Activated naive CD8-positive, alpha-beta T cell treated with anti-CD3 and anti-CD28 coated beads for 36 hours (primary cell): ENCODE data around the gene ARHGAP27. TPM values are rescaled to one million over a fixed set of nuclear protein-coding genes. Genes with fewer than 3 reads are reported as not detected.
"Not testable (repeated sequence)": the region's sequence is repeated elsewhere in the genome, so short reads cannot be mapped to it uniquely, and the experiment has no call there.

Source experiments
- DNase-seq: peaks from one replicate; pipeline ENCODE4 v3.0.0; 2021
- H3K27ac Mint-ChIP-seq: one replicate; pipeline ENCODE4 v1.8.0; 2022; ENCODE audit warnings: mild to moderate bottlenecking, moderate library complexity, mixed read lengths
- H3K27me3 Mint-ChIP-seq: one replicate; pipeline ENCODE4 v1.8.0; 2022; ENCODE audit warnings: mild to moderate bottlenecking, mixed read lengths
- H3K36me3 Mint-ChIP-seq: one replicate; pipeline ENCODE4 v1.8.0; 2021; ENCODE audit warnings: mild to moderate bottlenecking, mixed read lengths
- H3K4me1 Mint-ChIP-seq: one replicate; pipeline ENCODE4 v1.8.0; 2021; ENCODE audit warnings: mixed read lengths
- H3K4me3 Mint-ChIP-seq: one replicate; pipeline ENCODE4 v1.8.0; 2022; ENCODE audit warnings: mild to moderate bottlenecking, moderate library complexity, mixed read lengths
- H3K9me3 Mint-ChIP-seq: one replicate; pipeline ENCODE4 v1.8.0; 2022; ENCODE audit warnings: mixed read lengths
- total RNA-seq, 2 experiments: library from RNA; stranded (reverse); gene quantifications; one replicate each; pipeline ENCODE4 v1.2.3, GENCODE V29; 2021

The ARHGAP27 gene
- total RNA-seq, 2 experiments from 2014 or later, result 33.3 to 35.8 TPM

- peaks cover 3% of the 10 kb centered on the region for H3K9me3 Mint-ChIP-seq
- no peak overlapping the region for H3K27ac Mint-ChIP-seq
- H3K27me3 Mint-ChIP-seq, result peaks cover 4% of the 10 kb centered on the region
- H3K36me3 Mint-ChIP-seq, result peaks cover 4% of the 10 kb centered on the region
- H3K4me3 Mint-ChIP-seq, result no peak overlapping the region
- peaks cover 18% of the 10 kb centered on the region for H3K4me1 Mint-ChIP-seq
- no peak for DNase-seq
These were observed 75.2 kb downstream of the ARHGAP27 start for GRCh38 chr17:45357364-45357997.

GRCh38 chr17:45355087-45355486, 77.6 kb downstream of the ARHGAP27 start:
- H3K9me3 Mint-ChIP-seq, result peaks cover 16% of the 10 kb centered on the region
- peaks cover 8% of the 10 kb centered on the region for H3K27me3 Mint-ChIP-seq
- no peak overlapping the region for H3K27ac Mint-ChIP-seq
- no peak overlapping the region for H3K4me3 Mint-ChIP-seq
- H3K4me1 Mint-ChIP-seq, result peaks cover 23% of the 10 kb centered on the region
- peaks cover 4% of the 10 kb centered on the region for H3K36me3 Mint-ChIP-seq
- no peak for DNase-seq

- Mint-ChIP-seq H3K9me3 (peaks cover 16% of the 10 kb centered on the region), H3K4me1 (peaks cover 23% of the 10 kb centered on the region), H3K36me3 (peaks cover 4% of the 10 kb centered on the region), H3K4me3 (peak overlapping the region; percentile 30), H3K27me3 (peaks cover 11% of the 10 kb centered on the region), H3K27ac (peak overlapping the region; percentile 75)
- peak; percentile 61 for DNase-seq
These were observed 79.6 kb downstream of the ARHGAP27 start for GRCh38 chr17:45353043-45353442.

- H3K4me3 Mint-ChIP-seq, result no peak overlapping the region
- peaks cover 11% of the 10 kb centered on the region for H3K27me3 Mint-ChIP-seq
- peaks cover 4% of the 10 kb centered on the region for H3K36me3 Mint-ChIP-seq
- peaks cover 19% of the 10 kb centered on the region for H3K4me1 Mint-ChIP-seq
- no peak overlapping the region for H3K27ac Mint-ChIP-seq
- peaks cover 15% of the 10 kb centered on the region for H3K9me3 Mint-ChIP-seq
- DNase-seq, result no peak
These were observed 80.8 kb downstream of the ARHGAP27 start for GRCh38 chr17:45351831-45352230.

- no peak for DNase-seq
- peaks cover 7% of the 10 kb centered on the region for H3K27me3 Mint-ChIP-seq
- no peaks in the 10 kb centered on the region for H3K36me3 Mint-ChIP-seq
- peaks cover 13% of the 10 kb centered on the region for H3K4me1 Mint-ChIP-seq
- H3K4me3 Mint-ChIP-seq, result no peak overlapping the region
- no peak overlapping the region for H3K27ac Mint-ChIP-seq
- H3K9me3 Mint-ChIP-seq, result peaks cover 13% of the 10 kb centered on the region
These were observed 85.2 kb downstream of the ARHGAP27 start for GRCh38 chr17:45347444-45347843.

- H3K27me3 Mint-ChIP-seq, result peaks cover 7% of the 10 kb centered on the region
- H3K4me3 Mint-ChIP-seq, result no peak overlapping the region
- no peak for DNase-seq
- H3K27ac Mint-ChIP-seq, result no peak overlapping the region
- peaks cover 8% of the 10 kb centered on the region for H3K4me1 Mint-ChIP-seq
- H3K9me3 Mint-ChIP-seq, result peaks cover 5% of the 10 kb centered on the region
- H3K36me3 Mint-ChIP-seq, result no peaks in the 10 kb centered on the region
These were observed 86.3 kb downstream of the ARHGAP27 start for GRCh38 chr17:45346216-45347015.

- no peak overlapping the region for H3K27ac Mint-ChIP-seq
- no peak overlapping the region for H3K4me3 Mint-ChIP-seq
- no peak for DNase-seq
- peaks cover 3% of the 10 kb centered on the region for H3K27me3 Mint-ChIP-seq
- no peaks in the 10 kb centered on the region for H3K9me3 Mint-ChIP-seq
- H3K36me3 Mint-ChIP-seq, result no peaks in the 10 kb centered on the region
- peaks cover 8% of the 10 kb centered on the region for H3K4me1 Mint-ChIP-seq
These were observed 87.0 kb downstream of the ARHGAP27 start for GRCh38 chr17:45345554-45346215.

GRCh38 chr17:45345246-45345553, 87.5 kb downstream of the ARHGAP27 start:
- Mint-ChIP-seq H3K4me3 (no peak overlapping the region), H3K9me3 (no peaks in the 10 kb centered on the region), H3K36me3 (no peaks in the 10 kb centered on the region), H3K27me3 (peaks cover 3% of the 10 kb centered on the region), H3K27ac (no peak overlapping the region), H3K4me1 (peaks cover 8% of the 10 kb centered on the region)
- DNase-seq, result no peak

GRCh38 chr17:45343967-45344664, 88.6 kb downstream of the ARHGAP27 start:
- H3K4me3 Mint-ChIP-seq, H3K4me1 Mint-ChIP-seq, H3K27me3 Mint-ChIP-seq, DNase-seq, H3K27ac Mint-ChIP-seq, H3K36me3 Mint-ChIP-seq, H3K9me3 Mint-ChIP-seq: not testable (repeated sequence)

Other genes starting within 250 kb of the ARHGAP27 start
- gene FMNL1, start 211.0 kb downstream of the ARHGAP27 start, total RNA-seq, result 100 to 1,000 TPM; 215 to 219 TPM
- under 1 TPM; 0.62 to 0.68 TPM for gene SPATA32, start 170.8 kb downstream of the ARHGAP27 start, total RNA-seq
- 10 to 100 TPM; 27.1 to 28.3 TPM for gene MAP3K14, start 115.8 kb downstream of the ARHGAP27 start, total RNA-seq
- gene PLEKHM1, start 57.9 kb upstream of the ARHGAP27 start, total RNA-seq, result 10 to 100 TPM; 19.5 to 20.1 TPM